Natural killer cell (primary cell): ENCODE measurements around the gene THAP12. TPM values are rescaled to one million over a fixed set of nuclear protein-coding genes. Genes with fewer than 3 reads are reported as not detected.

ENCODE experiments used
- ATAC-seq, 3 donors: fragments of 150-1000 bp in 2 of 3; fragments of 200-7000 bp in 1 of 3; cut with Tn5 transposase; 1 replicate in 1 of 3; 2 replicates in 2 of 3; pipeline ENCODE4 v1.10.0; 2021; ENCODE audit warnings: mild to moderate bottlenecking in 2 of 3, moderate library complexity in 2 of 3
- DNase-seq, 2 donors: peaks; one replicate each; pipeline versions ENCODE4 v3.0.0 to v3.0.0-alpha.2; 2013 to 2021; ENCODE audit warnings: mixed read lengths in 1 of 2
- H3K27ac ChIP-seq: one replicate; pipeline ENCODE4 v1.5.1; 2013; ENCODE audit warnings: mild to moderate bottlenecking, low read length
- H3K27me3 ChIP-seq: one replicate; pipeline ENCODE4 v1.6.1; 2013; ENCODE audit warnings: low read length; ENCODE audit not compliant: control insufficient read depth, insufficient read depth
- H3K36me3 ChIP-seq: one replicate; pipeline ENCODE4 v1.6.1; 2013; ENCODE audit warnings: low read length; ENCODE audit not compliant: control insufficient read depth, insufficient read depth
- H3K4me1 ChIP-seq: one replicate; pipeline ENCODE4 v1.6.1; 2013; ENCODE audit warnings: low read length; ENCODE audit not compliant: control insufficient read depth, insufficient read depth
- H3K4me3 ChIP-seq: one replicate; pipeline ENCODE4 v1.5.1; 2013; ENCODE audit warnings: low read length
- H3K9me3 ChIP-seq: one replicate; pipeline ENCODE4 v1.6.1; 2013; ENCODE audit warnings: low read length; ENCODE audit not compliant: control insufficient read depth, insufficient read depth
- H3K27ac Mint-ChIP-seq, 2 donors: one replicate each; pipeline ENCODE4 v1.8.0; 2022; ENCODE audit warnings: mild to moderate bottlenecking in 2 of 2, mixed read lengths in 2 of 2, moderate library complexity in 1 of 2
- H3K27me3 Mint-ChIP-seq, 2 donors: one replicate each; pipeline ENCODE4 v1.8.0; 2022; ENCODE audit warnings: low read depth in 2 of 2, mixed read lengths in 2 of 2
- H3K36me3 Mint-ChIP-seq: one replicate; pipeline ENCODE4 v1.8.0; 2022; ENCODE audit warnings: mixed read lengths
- H3K4me1 Mint-ChIP-seq, 2 donors: one replicate each; pipeline ENCODE4 v1.8.0; 2022; ENCODE audit warnings: mixed read lengths in 2 of 2
- H3K4me3 Mint-ChIP-seq: one replicate; pipeline ENCODE4 v1.8.0; 2022; ENCODE audit warnings: mild to moderate bottlenecking, moderate library complexity, mixed read lengths
- H3K9me3 Mint-ChIP-seq, 2 donors: one replicate each; pipeline ENCODE4 v1.8.0; 2022; ENCODE audit warnings: mixed read lengths in 2 of 2
- WGBS: methylation state at CpG from one replicate; pipeline ENCODE4 v1.1.7; 2013; ENCODE audit warnings: missing lambda C conversion rate; ENCODE audit not compliant: insufficient coverage; 5-methylcytosine and 5-hydroxymethylcytosine counted together
- intact Hi-C: fragments of 100-400 bp; cut with micrococcal nuclease; formaldehyde crosslinking; loops from one replicate; pipeline ENCODE4 v1.14.2; 2022
- total RNA-seq, 4 donors: library from RNA; stranded (reverse); fragments of 120-200 nt in 1 of 4; gene quantifications; one replicate each; pipeline versions ENCODE4 v1.2.3 to v1.2.4, GENCODE V29; 2013 to 2022
- TF ChIP-seq, protein P1 (sequence below): fragments of 200-600 bp; IDR thresholded peaks from one replicate; pipeline ENCODE4 v1.8.0; 2022; ENCODE audit warnings: antibody characterized with exemption

Gene THAP12
- total RNA-seq, 3 donors from 2014 or later (not counting 1 experiment from before 2014, with no cell fraction given) = 56.0 to 66.1 (median 64.3) TPM

GRCh38 chr11:76329983-76330382, 50.9 kb downstream of the THAP12 start:
- H3K27me3 ChIP-seq = no peaks in the 10 kb centered on the region
- TF ChIP-seq, protein P1, sequence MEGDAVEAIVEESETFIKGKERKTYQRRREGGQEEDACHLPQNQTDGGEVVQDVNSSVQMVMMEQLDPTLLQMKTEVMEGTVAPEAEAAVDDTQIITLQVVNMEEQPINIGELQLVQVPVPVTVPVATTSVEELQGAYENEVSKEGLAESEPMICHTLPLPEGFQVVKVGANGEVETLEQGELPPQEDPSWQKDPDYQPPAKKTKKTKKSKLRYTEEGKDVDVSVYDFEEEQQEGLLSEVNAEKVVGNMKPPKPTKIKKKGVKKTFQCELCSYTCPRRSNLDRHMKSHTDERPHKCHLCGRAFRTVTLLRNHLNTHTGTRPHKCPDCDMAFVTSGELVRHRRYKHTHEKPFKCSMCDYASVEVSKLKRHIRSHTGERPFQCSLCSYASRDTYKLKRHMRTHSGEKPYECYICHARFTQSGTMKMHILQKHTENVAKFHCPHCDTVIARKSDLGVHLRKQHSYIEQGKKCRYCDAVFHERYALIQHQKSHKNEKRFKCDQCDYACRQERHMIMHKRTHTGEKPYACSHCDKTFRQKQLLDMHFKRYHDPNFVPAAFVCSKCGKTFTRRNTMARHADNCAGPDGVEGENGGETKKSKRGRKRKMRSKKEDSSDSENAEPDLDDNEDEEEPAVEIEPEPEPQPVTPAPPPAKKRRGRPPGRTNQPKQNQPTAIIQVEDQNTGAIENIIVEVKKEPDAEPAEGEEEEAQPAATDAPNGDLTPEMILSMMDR = no peak
- no peak overlapping the region for H3K4me3 ChIP-seq
- H3K27ac Mint-ChIP-seq = no peak overlapping the region
- no peaks in the 10 kb centered on the region for H3K4me1 Mint-ChIP-seq
- H3K27me3 Mint-ChIP-seq = peaks cover 0 to 4% of the 10 kb centered on the region in 2 donors
- H3K36me3 Mint-ChIP-seq = no peaks in the 10 kb centered on the region
- no peak overlapping the region for H3K4me3 Mint-ChIP-seq
- no peak for ATAC-seq
- H3K9me3 ChIP-seq = peaks cover 7% of the 10 kb centered on the region
- intact Hi-C loops = no loop called here
- H3K9me3 Mint-ChIP-seq = no peaks in the 10 kb centered on the region
- 94% methylated on average over 2 of the region's 4 CpGs for WGBS
- no peak for DNase-seq
- H3K36me3 ChIP-seq = no peaks in the 10 kb centered on the region
- H3K4me1 ChIP-seq = no peaks in the 10 kb centered on the region
- H3K27ac ChIP-seq = no peak overlapping the region

- no peak for DNase-seq
- H3K4me1 Mint-ChIP-seq = no peaks in the 10 kb centered on the region
- ATAC-seq = no peak
- Histone ChIP-seq H3K9me3 (peaks cover 2% of the 10 kb centered on the region), H3K36me3 (no peaks in the 10 kb centered on the region), H3K27ac (no peak overlapping the region), H3K27me3 (no peaks in the 10 kb centered on the region), H3K4me3 (no peak overlapping the region), H3K4me1 (no peaks in the 10 kb centered on the region)
- TF ChIP-seq, protein P1 = no peak
- no peak overlapping the region for H3K4me3 Mint-ChIP-seq
- no peak overlapping the region for H3K27ac Mint-ChIP-seq
- H3K36me3 Mint-ChIP-seq = no peaks in the 10 kb centered on the region
- H3K27me3 Mint-ChIP-seq = peaks cover 4 to 8% of the 10 kb centered on the region in 2 donors
- 90% methylated on average over 7 of the region's 8 CpGs for WGBS
- intact Hi-C loops = no loop called here
- no peaks in the 10 kb centered on the region for H3K9me3 Mint-ChIP-seq
Measured at GRCh38 chr11:76329084-76329648, 51.8 kb downstream of the THAP12 start.

DNA sequence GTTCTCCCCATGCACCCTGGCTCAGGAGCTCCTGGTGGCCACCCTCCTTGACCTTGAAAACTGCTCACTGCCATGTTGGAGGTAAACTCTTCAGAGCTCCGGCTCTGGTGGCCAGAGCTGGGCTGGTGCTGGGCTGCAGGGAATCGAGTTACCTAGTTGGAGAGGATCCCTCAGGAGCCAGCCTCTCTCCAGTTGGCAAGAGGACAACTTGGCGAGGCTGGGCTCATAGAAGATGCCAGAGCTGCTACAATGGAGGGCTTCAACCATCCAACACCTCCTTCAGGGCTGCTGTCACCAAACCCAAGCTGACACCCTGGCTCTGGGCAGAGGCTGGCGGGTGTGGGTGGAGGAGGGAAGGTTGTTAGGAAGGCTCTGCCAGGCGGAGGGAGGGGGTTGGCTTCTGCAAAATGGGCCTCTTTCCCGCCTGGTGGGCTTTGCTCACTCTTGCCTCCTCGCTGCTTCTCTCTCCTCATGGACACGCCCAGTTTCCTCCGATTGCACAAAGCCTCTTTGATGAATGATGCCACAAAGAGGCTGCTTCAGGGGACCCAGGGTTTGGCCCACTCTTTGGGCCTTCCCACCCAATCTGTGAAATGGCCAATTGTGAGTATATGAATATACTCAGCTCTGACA, 53.1 kb downstream of the THAP12 start:
- no peak overlapping the region for H3K27ac ChIP-seq
- no peaks in the 10 kb centered on the region for H3K4me1 ChIP-seq
- H3K27me3 ChIP-seq = no peaks in the 10 kb centered on the region
- Mint-ChIP-seq H3K36me3 (no peaks in the 10 kb centered on the region), H3K4me1 (no peaks in the 10 kb centered on the region), H3K9me3 (no peaks in the 10 kb centered on the region), H3K4me3 (no peak overlapping the region), H3K27me3 (peaks cover 12 to 21% of the 10 kb centered on the region in 2 donors), H3K27ac (no peak overlapping the region)
- TF ChIP-seq, protein P1 = no peak
- intact Hi-C loops = no loop called here
- no peaks in the 10 kb centered on the region for H3K36me3 ChIP-seq
- H3K9me3 ChIP-seq = no peaks in the 10 kb centered on the region
- H3K4me3 ChIP-seq = no peak overlapping the region
- DNase-seq (no peak), ATAC-seq (no peak)
- 89% methylated on average over 9 of the region's 9 CpGs for WGBS

GRCh38 chr11:76327202-76327601, 53.7 kb downstream of the THAP12 start:
- ATAC-seq (no peak), DNase-seq (no peak)
- Histone ChIP-seq H3K36me3 (no peaks in the 10 kb centered on the region), H3K9me3 (no peaks in the 10 kb centered on the region), H3K4me1 (no peaks in the 10 kb centered on the region), H3K27me3 (no peaks in the 10 kb centered on the region), H3K27ac (no peak overlapping the region), H3K4me3 (no peak overlapping the region)
- Mint-ChIP-seq H3K4me3 (no peak overlapping the region), H3K36me3 (no peaks in the 10 kb centered on the region), H3K27ac (no peak overlapping the region), H3K27me3 (peaks cover 14 to 25% of the 10 kb centered on the region in 2 donors), H3K9me3 (no peaks in the 10 kb centered on the region), H3K4me1 (no peaks in the 10 kb centered on the region)
- intact Hi-C loops = no loop called here
- TF ChIP-seq, protein P1 = no peak
- WGBS = 50% methylated on average over 1 of the region's 1 CpG
